DMS53 treated with DMSO at 0.1 percent for 48 hours (cell line): Measurements from ENCODE around the gene GLB1L3.
"Not testable (repeated sequence)": the region's sequence is repeated elsewhere in the genome, so short reads cannot be mapped to it uniquely, and the experiment has no call there.

Source experiments
- DNase-seq: peaks from one replicate; lab custom pipeline; 2025; ENCODE audit not compliant: unreplicated experiment; lab: John Stamatoyannopoulos, UW

Gene GLB1L3

DNA sequence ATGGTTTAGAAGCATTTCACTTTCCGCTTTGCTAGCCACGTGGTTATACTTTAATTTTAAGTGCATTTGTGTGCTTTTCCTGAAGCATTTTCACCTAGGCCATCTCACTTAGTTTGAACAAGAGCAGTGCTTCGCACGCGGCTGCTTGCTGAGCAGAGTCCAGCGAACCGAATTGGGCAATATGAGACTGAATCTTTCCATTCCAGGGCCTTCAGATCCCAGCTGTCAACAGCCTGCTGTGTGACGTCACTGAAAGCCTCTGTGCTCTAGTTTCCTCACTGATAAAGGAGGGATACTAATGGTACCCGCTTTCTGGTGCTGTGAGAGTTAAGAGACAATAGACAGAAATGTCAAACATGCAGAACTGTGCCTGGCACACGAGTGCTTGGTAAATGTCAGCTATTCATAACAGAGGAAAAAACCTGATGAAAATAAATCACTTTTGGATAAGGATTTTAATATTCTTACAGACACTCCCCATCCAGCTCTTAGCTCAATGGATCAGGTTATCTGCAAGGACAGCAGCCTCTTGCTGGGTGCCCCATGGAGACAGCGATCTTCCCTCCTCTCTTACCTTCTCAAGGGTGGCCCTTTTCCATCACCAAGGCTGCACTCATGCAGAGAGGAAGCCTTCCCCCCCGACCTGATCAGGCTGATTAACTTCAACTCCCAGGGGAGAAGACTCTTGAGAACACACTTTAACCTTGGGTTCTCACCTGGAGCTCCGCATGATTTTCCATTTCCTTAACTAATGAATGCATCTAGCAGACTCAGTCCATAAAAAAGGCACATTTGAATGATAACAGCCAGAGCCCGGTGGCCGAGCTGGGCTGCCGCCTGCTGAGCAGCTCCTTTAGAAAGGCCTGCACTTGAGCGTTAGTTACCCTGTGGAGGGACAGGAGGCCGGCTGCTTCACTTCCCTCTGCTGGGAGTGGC lies 3.5 kb upstream of the GLB1L3 start:
- DNase-seq: no peak

GRCh38 chr11:134273317-134273712 lies 2.9 kb upstream of the GLB1L3 start:
- DNase-seq: no peak

GRCh38 chr11:134275188-134275533 lies 1.0 kb upstream of the GLB1L3 start:
- no peak for DNase-seq

DNA sequence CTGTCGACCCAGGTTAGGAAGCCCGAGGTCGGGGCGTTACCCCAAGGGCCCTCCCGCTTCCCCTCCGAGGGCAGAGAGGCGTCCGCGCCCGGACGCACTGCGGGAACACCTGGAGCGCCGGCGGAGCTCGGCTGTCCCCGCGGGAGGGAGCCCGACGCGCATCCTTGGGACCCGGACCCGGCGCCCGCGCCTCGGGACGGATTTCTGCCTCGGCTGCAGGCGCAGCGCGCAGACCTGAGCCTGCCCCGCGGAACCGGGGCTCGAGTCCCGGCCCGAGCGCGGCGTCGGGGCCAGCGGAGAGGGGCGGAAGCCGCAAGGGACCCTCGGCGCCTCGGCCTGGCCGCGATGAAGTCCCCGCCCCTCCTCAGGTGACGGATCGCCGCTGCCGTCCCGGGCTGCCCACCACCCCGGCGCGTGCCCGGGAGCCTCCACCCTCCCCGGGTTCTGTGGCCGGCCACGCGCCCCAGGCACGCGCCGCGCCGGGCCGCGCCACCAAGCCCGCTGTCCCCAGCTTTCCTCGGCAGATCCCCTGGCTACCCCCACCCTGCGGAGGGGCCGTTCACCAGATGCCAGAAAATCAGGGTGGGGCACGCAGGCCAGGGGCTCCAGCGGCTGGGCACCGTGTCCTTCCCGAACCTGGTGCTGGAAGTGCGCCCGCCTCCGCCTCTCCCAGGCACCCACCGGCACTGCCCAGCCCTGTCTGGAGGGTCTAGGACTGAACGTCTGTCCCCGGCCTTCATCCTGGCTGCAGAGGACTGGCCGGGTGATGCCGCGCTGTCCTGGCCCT lies 410 bp downstream of the GLB1L3 start:
- DNase-seq: no peak

DNA sequence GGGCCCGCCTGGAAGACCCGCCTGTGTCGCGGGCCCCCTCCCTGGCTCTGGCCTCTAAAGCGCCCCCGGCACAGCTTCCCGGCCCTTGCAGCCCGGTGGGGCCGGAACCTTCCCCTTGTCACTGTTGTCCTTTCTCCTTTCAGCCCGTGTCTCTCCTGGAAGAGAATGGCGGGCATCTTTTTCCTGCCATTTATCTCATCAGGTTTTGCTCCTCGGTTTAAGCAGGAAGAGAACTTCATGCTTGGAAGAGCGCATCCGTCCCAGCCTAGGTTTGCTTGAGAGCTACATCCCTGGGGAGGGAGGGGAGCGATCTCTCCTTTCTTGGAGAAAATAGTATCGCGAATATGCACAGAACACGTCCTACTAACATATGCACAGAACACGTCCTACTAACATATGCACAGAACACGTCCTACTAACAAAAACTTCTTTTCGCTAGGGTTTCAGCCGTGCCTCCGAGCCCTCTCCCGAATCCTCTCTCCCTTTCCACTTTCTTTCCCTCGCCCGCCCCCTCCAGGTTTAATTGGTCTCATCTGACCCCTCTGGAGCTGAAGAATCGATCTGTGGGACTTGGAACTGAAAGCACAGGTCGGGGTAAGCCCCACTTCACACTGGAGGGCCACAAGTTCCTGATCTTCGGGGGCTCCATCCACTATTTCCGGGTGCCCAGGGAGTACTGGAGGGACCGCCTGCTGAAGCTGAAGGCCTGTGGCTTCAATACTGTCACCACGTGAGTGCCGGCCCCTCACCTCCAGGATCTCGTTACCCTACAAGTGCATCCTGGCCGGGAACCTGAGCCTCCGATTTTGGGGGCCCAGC lies 1.2 kb downstream of the GLB1L3 start:
- no peak for DNase-seq

DNA sequence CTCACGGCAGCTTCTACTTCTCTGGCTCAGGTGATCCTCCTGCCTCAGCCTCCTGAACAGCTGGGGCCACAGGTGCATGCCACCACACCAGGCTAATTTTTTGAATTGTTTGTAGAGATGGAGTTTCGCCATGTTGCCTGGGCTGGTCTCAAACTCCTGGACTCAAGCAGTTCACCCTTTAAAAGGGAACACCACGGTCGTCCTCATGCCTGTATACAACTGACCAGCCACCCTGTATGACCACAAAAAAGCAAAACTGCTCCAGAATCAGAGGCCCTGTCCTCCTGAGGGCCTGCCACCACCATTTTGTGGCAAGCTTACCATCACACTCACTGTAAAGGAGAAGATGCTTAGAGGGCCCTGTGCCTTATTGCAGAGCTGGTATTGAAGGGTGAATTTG lies 2.2 kb downstream of the GLB1L3 start:
- DNase-seq: no peak

DNA sequence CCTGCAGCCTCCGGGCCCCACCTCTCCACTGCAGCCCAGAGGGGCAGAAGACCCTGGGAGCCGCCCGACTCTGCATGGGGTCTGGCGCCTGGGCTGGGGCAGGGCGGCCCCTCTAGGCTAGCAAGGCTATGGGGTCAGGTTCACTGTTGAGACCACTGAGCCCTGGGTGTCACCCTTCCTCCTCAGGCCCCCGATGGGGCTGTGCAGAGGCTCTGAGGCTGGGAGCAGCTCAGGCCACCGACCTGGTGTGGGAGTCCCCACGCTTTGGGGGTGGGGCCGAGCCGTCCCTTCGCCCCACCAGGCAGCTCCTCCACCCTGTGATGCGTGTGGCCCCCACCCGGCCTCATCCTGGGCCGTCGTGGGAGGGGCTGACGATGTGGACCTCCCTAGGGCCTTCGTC lies 5.5 kb downstream of the GLB1L3 start:
- DNase-seq: not testable (repeated sequence)

DNA sequence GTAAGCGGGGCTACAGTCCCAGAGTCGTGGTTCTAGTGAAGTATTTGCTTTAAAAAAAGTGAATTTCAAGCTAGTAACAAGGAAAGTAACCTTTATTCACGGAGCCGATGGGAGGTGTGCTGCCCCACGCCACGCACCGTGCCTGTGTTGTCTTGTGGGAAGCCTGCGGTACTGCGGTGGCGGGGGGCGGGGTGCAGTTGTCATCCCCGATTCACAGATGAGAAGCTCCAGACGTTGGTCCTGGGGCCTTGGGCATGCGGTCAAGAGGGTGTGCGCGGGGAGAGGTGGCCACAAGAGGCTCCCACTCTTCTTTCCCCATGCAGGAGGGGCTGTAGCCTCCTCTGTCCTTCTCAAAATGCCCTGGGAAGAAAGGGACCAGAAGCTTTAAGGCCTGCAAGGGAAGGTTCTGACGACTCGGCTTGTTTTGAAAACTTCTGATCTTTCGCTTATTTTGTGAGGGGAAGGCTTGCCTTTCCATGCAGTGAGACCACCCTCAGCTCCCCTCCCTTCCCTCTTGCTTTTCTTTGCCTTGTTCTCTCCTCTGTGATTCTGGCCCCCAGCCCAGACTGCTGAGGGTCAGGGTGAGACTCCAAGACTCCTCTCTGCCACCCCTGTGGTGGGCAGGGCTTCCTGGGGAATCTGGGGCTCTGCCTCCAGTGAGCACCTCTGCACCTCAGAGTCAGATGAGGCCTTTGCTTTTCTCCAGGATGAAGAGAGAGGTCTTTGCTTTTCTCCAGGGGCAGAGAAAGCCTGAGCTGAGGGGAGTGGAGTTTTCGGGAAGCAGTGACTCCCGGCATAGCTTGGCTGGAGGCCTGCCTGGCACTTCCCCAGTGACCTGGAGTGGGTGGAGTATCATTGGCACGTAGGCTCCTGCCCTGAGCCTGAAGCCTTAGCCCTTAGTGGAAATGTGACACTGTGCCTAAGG lies 6.2 kb downstream of the GLB1L3 start:
- DNase-seq: no peak

DNA sequence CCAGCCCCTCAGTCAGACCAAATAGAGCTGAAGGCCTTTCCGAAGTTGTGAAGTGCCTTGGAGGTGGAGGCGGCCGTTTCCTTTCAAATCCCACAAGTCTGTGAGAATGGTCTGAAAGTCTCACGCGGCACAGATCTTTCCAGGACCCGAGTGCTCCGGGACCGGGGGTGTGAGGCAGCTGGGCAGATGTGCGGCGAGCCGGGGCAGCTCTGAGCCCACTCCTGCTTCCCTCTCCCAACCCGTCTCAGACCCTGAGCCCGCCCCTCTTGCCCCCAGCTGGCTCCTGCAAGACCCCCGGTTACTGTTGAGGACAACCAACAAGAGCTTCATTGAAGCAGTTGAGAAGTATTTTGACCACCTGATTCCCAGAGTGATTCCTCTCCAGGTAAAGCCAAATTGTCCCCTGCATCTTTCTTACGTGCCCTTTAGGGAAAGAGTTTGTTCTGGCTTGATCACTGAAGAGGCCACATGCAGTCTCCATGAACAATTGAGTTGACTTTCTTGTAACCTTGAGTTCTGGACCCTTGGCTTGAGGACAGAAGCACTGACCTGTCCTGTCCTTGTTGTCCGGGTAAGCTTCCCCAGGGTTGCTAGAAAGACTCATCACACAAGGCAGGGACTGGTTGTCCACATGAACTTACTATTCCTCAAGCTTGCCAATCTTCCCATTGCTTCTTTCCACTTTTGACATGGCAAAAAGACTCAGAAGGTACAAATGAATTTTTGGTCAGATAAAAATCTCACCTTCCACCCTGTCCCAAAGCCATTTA lies 7.5 kb downstream of the GLB1L3 start:
- no peak for DNase-seq

DNA sequence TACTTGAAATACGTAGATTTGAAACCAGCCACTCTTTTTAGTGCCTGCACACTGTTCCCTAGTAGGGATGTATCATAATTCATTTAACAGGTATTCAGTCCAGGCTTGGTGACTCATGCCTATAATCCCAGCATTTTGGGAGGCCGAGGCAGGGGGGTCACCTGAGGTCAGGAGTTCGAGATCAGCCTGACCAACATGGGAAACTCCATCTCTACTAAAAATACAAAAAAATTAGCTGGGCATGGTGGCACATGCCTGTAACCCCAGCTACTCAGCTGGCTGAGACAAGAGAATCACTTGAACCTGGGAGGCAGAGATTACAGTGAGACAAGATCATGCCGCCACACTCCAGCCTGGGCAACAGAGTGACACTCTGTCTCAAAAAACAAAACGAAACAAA lies 8.2 kb downstream of the GLB1L3 start:
- DNase-seq: not testable (repeated sequence)

DNA sequence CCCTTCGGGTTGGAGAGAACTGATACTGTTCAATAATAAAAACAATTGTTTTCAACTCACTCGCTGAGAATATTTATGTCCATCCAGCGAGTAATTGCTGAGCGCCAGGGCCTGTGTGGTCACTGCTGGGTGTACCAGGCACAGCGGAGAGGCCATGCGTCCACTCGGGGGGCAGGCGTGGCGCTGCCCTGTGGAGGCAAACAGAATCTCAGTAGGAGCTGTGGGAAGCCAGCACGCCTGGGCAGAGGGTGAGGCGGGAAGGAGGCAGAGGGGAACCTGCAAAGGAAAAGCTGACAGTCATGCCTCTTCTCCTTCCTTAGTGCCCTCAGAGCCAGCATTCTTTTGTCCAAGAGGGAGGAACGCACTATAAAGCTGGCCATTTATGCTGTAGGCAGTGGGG lies 11.4 kb downstream of the GLB1L3 start:
- DNase-seq: no peak

DNA sequence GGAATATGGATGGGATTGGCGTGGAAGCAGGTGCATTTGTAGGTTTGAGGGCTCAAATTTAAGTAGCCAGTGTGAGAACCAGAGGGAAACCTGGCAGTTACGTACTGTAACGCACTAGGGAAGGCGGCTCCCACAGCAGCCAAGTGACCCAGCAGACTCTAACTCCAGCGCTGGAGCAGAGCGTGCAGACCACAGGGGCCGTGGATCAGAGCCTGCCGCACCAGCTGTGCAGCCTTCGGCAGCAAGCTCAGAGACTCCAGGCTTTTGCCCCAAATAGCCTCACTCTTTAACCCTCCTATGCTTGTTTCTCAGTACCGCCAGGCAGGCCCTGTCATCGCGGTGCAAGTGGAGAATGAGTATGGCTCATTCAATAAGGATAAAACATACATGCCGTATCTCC lies 12.3 kb downstream of the GLB1L3 start:
- no peak for DNase-seq

DNA sequence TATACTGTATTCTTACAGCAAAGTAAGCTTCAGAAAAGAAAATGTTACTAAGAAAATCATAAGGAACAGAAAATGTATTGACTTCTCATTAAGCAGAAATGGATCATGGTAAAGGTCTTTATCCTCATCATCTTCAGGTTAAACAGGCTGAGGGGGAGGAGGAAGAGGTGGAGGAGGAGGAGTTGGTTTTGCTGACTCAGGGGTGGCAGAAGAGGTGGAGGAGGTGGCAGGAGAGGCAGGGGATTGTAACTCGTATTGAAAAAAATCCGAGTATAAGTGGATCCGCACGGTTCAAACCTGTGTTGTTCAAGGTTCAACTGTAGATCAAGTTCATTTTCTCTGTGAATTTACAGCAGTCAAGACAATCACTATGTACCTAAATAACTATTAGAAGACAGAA lies 13.0 kb downstream of the GLB1L3 start:
- DNase-seq: no peak

DNA sequence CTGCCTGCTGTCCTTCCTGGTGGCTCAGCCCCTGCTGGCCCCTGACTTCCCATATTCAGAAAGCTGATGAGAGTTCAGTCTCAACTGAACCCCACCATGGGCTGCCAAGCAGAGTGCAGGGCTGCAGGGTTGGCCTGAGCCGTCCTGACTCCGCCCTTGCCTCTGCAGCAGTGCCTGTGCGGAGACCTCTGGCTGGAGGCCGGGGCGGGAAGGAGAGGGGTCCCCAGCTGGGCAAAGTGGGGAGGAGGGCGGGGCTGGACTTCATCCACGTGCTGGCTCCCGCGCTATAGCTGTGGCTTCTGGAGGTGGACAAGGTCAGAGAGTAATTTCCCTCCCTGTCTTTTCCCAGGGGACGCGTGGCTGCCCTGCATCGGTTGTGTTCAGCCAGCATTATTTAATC lies 13.6 kb downstream of the GLB1L3 start:
- DNase-seq: no peak

- no peak for DNase-seq
Measured at GRCh38 chr11:134290646-134291045, 14.5 kb downstream of the GLB1L3 start.

- no peak for DNase-seq
Measured at GRCh38 chr11:134291196-134291595, 15.0 kb downstream of the GLB1L3 start.

GRCh38 chr11:134292661-134293060 lies 16.5 kb downstream of the GLB1L3 start:
- no peak for DNase-seq

GRCh38 chr11:134293119-134294113 lies 17.2 kb downstream of the GLB1L3 start:
- DNase-seq: no peak
